H9 (cell line): ENCODE measurements around the gene APAF1. TPM values are rescaled to one million over a fixed set of nuclear protein-coding genes. Genes with fewer than 3 reads are reported as not detected.

Experiments
- DNase-seq: peaks from one replicate; pipeline ENCODE4 v3.0.0-alpha.2; 2017
- H2AFZ ChIP-seq: one replicate; pipeline ENCODE4 v1.6.1; 2013; ENCODE audit warnings: mild to moderate bottlenecking, low read length, control low read depth, moderate library complexity
- H2AK5ac ChIP-seq: 2 replicates; pipeline ENCODE4 v1.6.1; 2013; ENCODE audit warnings: low read length, control low read depth, mixed read lengths; ENCODE audit not compliant: insufficient read length
- H2BK120ac ChIP-seq: one replicate; pipeline ENCODE4 v1.6.1; 2013; ENCODE audit warnings: low read depth, mild to moderate bottlenecking, low read length, control low read depth, inconsistent platforms; ENCODE audit not compliant: poor library complexity, severe bottlenecking
- H2BK12ac ChIP-seq: 2 replicates; pipeline ENCODE4 v1.6.1; 2013; ENCODE audit warnings: low read length, control low read depth, mixed read lengths, low read depth; ENCODE audit not compliant: insufficient read length
- H2BK15ac ChIP-seq: 2 replicates; pipeline ENCODE4 v1.6.1; 2013; ENCODE audit warnings: low read depth, low read length, control low read depth
- H2BK20ac ChIP-seq: one replicate; pipeline ENCODE4 v1.6.1; 2013; ENCODE audit warnings: low read depth, mild to moderate bottlenecking, low read length, control low read depth, inconsistent platforms; ENCODE audit not compliant: poor library complexity, severe bottlenecking
- H2BK5ac ChIP-seq: 2 replicates; pipeline ENCODE4 v1.6.1; 2013; ENCODE audit warnings: low read length, control low read depth, mixed read lengths; ENCODE audit not compliant: insufficient read length
- H3K14ac ChIP-seq: 2 replicates; pipeline ENCODE4 v1.6.1; 2013; ENCODE audit warnings: low read length, control low read depth; ENCODE audit not compliant: insufficient read depth
- H3K18ac ChIP-seq: 2 replicates; pipeline ENCODE4 v1.6.1; 2013; ENCODE audit warnings: low read depth, mild to moderate bottlenecking, mixed read lengths, low read length, control low read depth; ENCODE audit not compliant: insufficient read length
- H3K23ac ChIP-seq: 2 replicates; pipeline ENCODE4 v1.6.1; 2013; ENCODE audit warnings: low read length, control low read depth, mixed read lengths, low read depth; ENCODE audit not compliant: insufficient read length
- H3K23me2 ChIP-seq: 2 replicates; pipeline ENCODE4 v1.6.1; 2013; ENCODE audit warnings: low read depth, mild to moderate bottlenecking, mixed read lengths, low read length, control low read depth; ENCODE audit not compliant: insufficient read length, poor library complexity, severe bottlenecking
- H3K27ac ChIP-seq: 2 replicates; pipeline ENCODE4 v1.5.1; 2013; ENCODE audit warnings: low read length, control low read depth, mixed read lengths, low read depth; ENCODE audit not compliant: insufficient read length
- H3K27me3 ChIP-seq: 2 replicates; pipeline ENCODE4 v1.6.1; 2013; ENCODE audit warnings: low read length, control low read depth, inconsistent platforms; ENCODE audit not compliant: insufficient read depth
- H3K4ac ChIP-seq: 2 replicates; pipeline ENCODE4 v1.6.1; 2013; ENCODE audit warnings: low read depth, mild to moderate bottlenecking, control low read depth, inconsistent platforms, low read length, moderate library complexity
- H3K4me1 ChIP-seq: 2 replicates; pipeline ENCODE4 v1.6.1; 2013; ENCODE audit warnings: low read length, control low read depth, inconsistent platforms; ENCODE audit not compliant: insufficient read depth
- H3K4me2 ChIP-seq: 2 replicates; pipeline ENCODE4 v1.6.1; 2013; ENCODE audit warnings: low read length, control low read depth, mixed read lengths; ENCODE audit not compliant: insufficient read length, insufficient read depth
- H3K56ac ChIP-seq: 2 replicates; pipeline ENCODE4 v1.6.1; 2013; ENCODE audit warnings: low read depth, mild to moderate bottlenecking, mixed read lengths, low read length, control low read depth; ENCODE audit not compliant: insufficient read length
- H3K79me1 ChIP-seq: 2 replicates; pipeline ENCODE4 v1.6.1; 2013; ENCODE audit warnings: low read depth, mild to moderate bottlenecking, moderate library complexity, low read length, control low read depth, inconsistent platforms; ENCODE audit not compliant: insufficient read depth, poor library complexity, severe bottlenecking
- H3K79me2 ChIP-seq: 2 replicates; pipeline ENCODE4 v1.6.1; 2013; ENCODE audit warnings: low read length, control low read depth, inconsistent platforms; ENCODE audit not compliant: insufficient read depth
- H3K9ac ChIP-seq: 2 replicates; pipeline ENCODE4 v1.6.1; 2013; ENCODE audit warnings: low read length, control low read depth, mixed read lengths; ENCODE audit not compliant: insufficient read length; ENCODE audit errors: extremely low read depth
- H3K9me3 ChIP-seq: one replicate; pipeline ENCODE4 v1.6.1; 2013; ENCODE audit warnings: low read depth, low read length, inconsistent platforms; ENCODE audit not compliant: control insufficient read depth
- H3T11ph ChIP-seq: one replicate; pipeline ENCODE4 v1.6.1; 2013; ENCODE audit warnings: mild to moderate bottlenecking, low read length, control low read depth, inconsistent platforms
- H4K20me1 ChIP-seq: one replicate; pipeline ENCODE4 v1.6.1; 2013; ENCODE audit not compliant: control insufficient read depth, insufficient read length, insufficient read depth
- H4K5ac ChIP-seq: 2 replicates; pipeline ENCODE4 v1.6.1; 2013; ENCODE audit warnings: low read depth, mild to moderate bottlenecking, mixed read lengths, low read length, control low read depth; ENCODE audit not compliant: insufficient read length
- H4K8ac ChIP-seq: replicated peaks from 2 replicates; pipeline ENCODE4 v1.6.1; 2013; ENCODE audit warnings: low read length, control low read depth, mixed read lengths, low read depth; ENCODE audit not compliant: insufficient read length
- H4K91ac ChIP-seq: 2 replicates; pipeline ENCODE4 v1.6.1; 2013; ENCODE audit warnings: low read depth, mild to moderate bottlenecking, moderate library complexity, mixed read lengths, low read length, control low read depth; ENCODE audit not compliant: insufficient read length
- H3K27ac Mint-ChIP-seq, 3 experiments: 2 replicates in 2 of 3; 3 replicates in 1 of 3; pipeline ENCODE4 v1.8.0; 2020 to 2021; ENCODE audit warnings: mixed read lengths in 3 of 3, mild to moderate bottlenecking in 1 of 3, moderate library complexity in 1 of 3
- H3K27me3 Mint-ChIP-seq: 2 replicates; pipeline ENCODE4 v1.8.0; 2021; ENCODE audit warnings: low read depth, mild to moderate bottlenecking, moderate library complexity, mixed read lengths
- H3K36me3 Mint-ChIP-seq, 3 experiments: 2 replicates in 2 of 3; 3 replicates in 1 of 3; pipeline ENCODE4 v1.8.0; 2020 to 2021; ENCODE audit warnings: low read depth in 3 of 3, mixed read lengths in 3 of 3; ENCODE audit not compliant: insufficient read depth in 1 of 3
- H3K4me1 Mint-ChIP-seq, 2 experiments: 2 replicates each; pipeline ENCODE4 v1.8.0; 2020; ENCODE audit warnings: mixed read lengths in 2 of 2
- H3K4me3 Mint-ChIP-seq, 2 experiments: 2 replicates in 1 of 2; 3 replicates in 1 of 2; pipeline ENCODE4 v1.8.0; 2020 to 2021; ENCODE audit warnings: mild to moderate bottlenecking in 2 of 2, mixed read lengths in 2 of 2, moderate library complexity in 1 of 2
- H3K9me3 Mint-ChIP-seq, 2 experiments: 2 replicates in 1 of 2; 3 replicates in 1 of 2; pipeline ENCODE4 v1.8.0; 2020; ENCODE audit warnings: mild to moderate bottlenecking in 2 of 2, mixed read lengths in 2 of 2, moderate library complexity in 1 of 2
- WGBS: extraction: QIAGEN DNeasy Blood & Tissue Kit; methylation state at CpG from one replicate; pipeline ENCODE4 v1.1.7; 2013; ENCODE audit warnings: missing lambda C conversion rate, low lambda C conversion rate, mixed read lengths; ENCODE audit not compliant: insufficient read length; ENCODE audit errors: extremely low coverage; 5-methylcytosine and 5-hydroxymethylcytosine counted together
- total RNA-seq: library from RNA; stranded (reverse); gene quantifications from 2 replicates; pipeline ENCODE4 v1.2.1, GENCODE V29; 2021
- TF ChIP-seq, protein P1 (sequence below): fragments of 200-600 bp; sonication (generic); conservative IDR thresholded peaks from 3 replicates; pipeline ENCODE4 v1.8.0; 2021; ENCODE audit warnings: antibody characterized with exemption, mild to moderate bottlenecking

The APAF1 gene
- total RNA-seq, 1 experiment from 2014 or later: 16.5 TPM

- H3K79me1 ChIP-seq: no peaks in the 10 kb centered on the region
- DNase-seq: no peak
- H3K9me3 ChIP-seq: no peaks in the 10 kb centered on the region
- no peaks in the 10 kb centered on the region for H4K20me1 ChIP-seq
- no peak overlapping the region for H3K14ac ChIP-seq
- H4K5ac ChIP-seq: no peak overlapping the region
- Mint-ChIP-seq H3K27me3 (no peaks in the 10 kb centered on the region; the same call in 1 of the 2 replicates), H3K4me1 (peaks cover 4 to 6% of the 10 kb centered on the region in 2 experiments; a peak in 2 of 4 replicates), H3K4me3 (no peak overlapping the region), H3K36me3 (no peaks in the 10 kb centered on the region), H3K9me3 (no peaks in the 10 kb centered on the region), H3K27ac (no peak overlapping the region)
- H3K56ac ChIP-seq: no peak overlapping the region
- H3K4ac ChIP-seq: no peak overlapping the region
- no peak overlapping the region for H2AFZ ChIP-seq
- no peak overlapping the region for H4K8ac ChIP-seq
- no peak overlapping the region for H3T11ph ChIP-seq
- no peaks in the 10 kb centered on the region for H3K27me3 ChIP-seq
- no peak overlapping the region for H2BK20ac ChIP-seq
- no peak overlapping the region for H3K9ac ChIP-seq
- no peak overlapping the region for H2AK5ac ChIP-seq
- H3K4me2 ChIP-seq: no peak overlapping the region
- H3K27ac ChIP-seq: no peak overlapping the region
- H3K4me1 ChIP-seq: no peaks in the 10 kb centered on the region
- H3K18ac ChIP-seq: no peak overlapping the region
- H2BK12ac ChIP-seq: no peak overlapping the region
- no peak overlapping the region for H2BK5ac ChIP-seq
- no peaks in the 10 kb centered on the region for H3K79me2 ChIP-seq
- H2BK15ac ChIP-seq: no peak overlapping the region
- no peak overlapping the region for H4K91ac ChIP-seq
- H2BK120ac ChIP-seq: no peak overlapping the region
- H3K23me2 ChIP-seq: no peaks in the 10 kb centered on the region
- WGBS: no CpG with 5 or more reads among the region's 2 CpGs
- TF ChIP-seq, protein P1, sequence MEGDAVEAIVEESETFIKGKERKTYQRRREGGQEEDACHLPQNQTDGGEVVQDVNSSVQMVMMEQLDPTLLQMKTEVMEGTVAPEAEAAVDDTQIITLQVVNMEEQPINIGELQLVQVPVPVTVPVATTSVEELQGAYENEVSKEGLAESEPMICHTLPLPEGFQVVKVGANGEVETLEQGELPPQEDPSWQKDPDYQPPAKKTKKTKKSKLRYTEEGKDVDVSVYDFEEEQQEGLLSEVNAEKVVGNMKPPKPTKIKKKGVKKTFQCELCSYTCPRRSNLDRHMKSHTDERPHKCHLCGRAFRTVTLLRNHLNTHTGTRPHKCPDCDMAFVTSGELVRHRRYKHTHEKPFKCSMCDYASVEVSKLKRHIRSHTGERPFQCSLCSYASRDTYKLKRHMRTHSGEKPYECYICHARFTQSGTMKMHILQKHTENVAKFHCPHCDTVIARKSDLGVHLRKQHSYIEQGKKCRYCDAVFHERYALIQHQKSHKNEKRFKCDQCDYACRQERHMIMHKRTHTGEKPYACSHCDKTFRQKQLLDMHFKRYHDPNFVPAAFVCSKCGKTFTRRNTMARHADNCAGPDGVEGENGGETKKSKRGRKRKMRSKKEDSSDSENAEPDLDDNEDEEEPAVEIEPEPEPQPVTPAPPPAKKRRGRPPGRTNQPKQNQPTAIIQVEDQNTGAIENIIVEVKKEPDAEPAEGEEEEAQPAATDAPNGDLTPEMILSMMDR: no peak
- no peak overlapping the region for H3K23ac ChIP-seq
Observed at GRCh38 chr12:98610596-98610995, 34.5 kb upstream of the APAF1 start.
